Choroid plexus epithelial cell (primary cell): Measurements from ENCODE around the gene TRAF1.

Experiments
- DNase-seq: peaks from one replicate; pipeline ENCODE4 v3.0.0-alpha.2; 2010; ENCODE audit warnings: low read depth
- H3K4me3 ChIP-seq: 2 replicates; pipeline ENCODE4 v1.5.1; 2011; ENCODE audit warnings: low read depth, mild to moderate bottlenecking, control low read depth, low read length, moderate library complexity
- CTCF ChIP-seq: conservative IDR thresholded peaks from 2 replicates; pipeline ENCODE4 v1.5.1; 2011; ENCODE audit warnings: low read depth, mild to moderate bottlenecking, control low read depth, inconsistent platforms, low read length, moderate library complexity

Gene TRAF1

GRCh38 chr9:120904978-120905301, 21.7 kb downstream of the TRAF1 start:
- no peak for TF ChIP-seq CTCF
- DNase-seq = no peak
- H3K4me3 ChIP-seq = no peak overlapping the region

- TF ChIP-seq CTCF = no peak
- DNase-seq = no peak
Observed at GRCh38 chr9:120904061-120904977, 22.3 kb downstream of the TRAF1 start.

GRCh38 chr9:120902569-120903535, 23.7 kb downstream of the TRAF1 start:
- no peak for DNase-seq
- no peak for TF ChIP-seq CTCF
- no peak overlapping the region for H3K4me3 ChIP-seq

More at GRCh38 chr9:120904061-120904977, 22.3 kb downstream of the TRAF1 start:
- H3K4me3 ChIP-seq = no peak overlapping the region

GRCh38 chr9:120901755-120902568, 24.6 kb downstream of the TRAF1 start:
- no peak for DNase-seq
- no peak for TF ChIP-seq CTCF
- no peak overlapping the region for H3K4me3 ChIP-seq

- TF ChIP-seq CTCF = no peak
- no peak overlapping the region for H3K4me3 ChIP-seq
- no peak for DNase-seq
Observed at GRCh38 chr9:120900824-120901223, 25.8 kb downstream of the TRAF1 start.

- TF ChIP-seq CTCF = no peak
- DNase-seq = no peak
- no peak overlapping the region for H3K4me3 ChIP-seq
Observed at GRCh38 chr9:120899490-120900068, 27.0 kb downstream of the TRAF1 start.
